Limb (tissue), 2 donors: ENCODE measurements around the gene FKBP9.
"Not testable (repeated sequence)": the region's sequence is repeated elsewhere in the genome, so short reads cannot be mapped to it uniquely, and the experiment has no call there.

ENCODE experiments used
- DNase-seq, 2 donors: peaks; one replicate each; pipeline ENCODE4 v3.0.0-alpha.2; 2016; ENCODE audit errors: extremely low spot score in 2 of 2

Gene FKBP9

DNA sequence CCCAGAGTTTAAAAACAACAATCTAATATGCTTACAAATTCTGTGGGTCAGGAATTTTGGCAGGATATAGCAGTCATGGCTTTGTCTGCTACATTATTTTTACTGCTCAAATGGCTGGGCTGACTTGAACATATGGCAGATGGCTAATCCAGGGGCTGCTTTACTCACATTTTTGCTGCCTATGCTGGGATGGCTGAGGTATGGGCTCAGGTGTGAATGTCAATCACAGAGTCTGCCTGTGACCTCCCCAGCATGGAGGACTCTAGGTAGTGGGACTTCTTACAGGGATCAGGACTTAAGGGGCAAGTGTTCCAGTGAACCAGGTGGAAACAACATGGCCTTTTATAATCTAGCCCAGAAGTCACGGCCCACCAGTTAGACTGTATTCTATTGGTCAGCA is 4.4 kb upstream of the FKBP9 start:
- DNase-seq, result no peak

DNA sequence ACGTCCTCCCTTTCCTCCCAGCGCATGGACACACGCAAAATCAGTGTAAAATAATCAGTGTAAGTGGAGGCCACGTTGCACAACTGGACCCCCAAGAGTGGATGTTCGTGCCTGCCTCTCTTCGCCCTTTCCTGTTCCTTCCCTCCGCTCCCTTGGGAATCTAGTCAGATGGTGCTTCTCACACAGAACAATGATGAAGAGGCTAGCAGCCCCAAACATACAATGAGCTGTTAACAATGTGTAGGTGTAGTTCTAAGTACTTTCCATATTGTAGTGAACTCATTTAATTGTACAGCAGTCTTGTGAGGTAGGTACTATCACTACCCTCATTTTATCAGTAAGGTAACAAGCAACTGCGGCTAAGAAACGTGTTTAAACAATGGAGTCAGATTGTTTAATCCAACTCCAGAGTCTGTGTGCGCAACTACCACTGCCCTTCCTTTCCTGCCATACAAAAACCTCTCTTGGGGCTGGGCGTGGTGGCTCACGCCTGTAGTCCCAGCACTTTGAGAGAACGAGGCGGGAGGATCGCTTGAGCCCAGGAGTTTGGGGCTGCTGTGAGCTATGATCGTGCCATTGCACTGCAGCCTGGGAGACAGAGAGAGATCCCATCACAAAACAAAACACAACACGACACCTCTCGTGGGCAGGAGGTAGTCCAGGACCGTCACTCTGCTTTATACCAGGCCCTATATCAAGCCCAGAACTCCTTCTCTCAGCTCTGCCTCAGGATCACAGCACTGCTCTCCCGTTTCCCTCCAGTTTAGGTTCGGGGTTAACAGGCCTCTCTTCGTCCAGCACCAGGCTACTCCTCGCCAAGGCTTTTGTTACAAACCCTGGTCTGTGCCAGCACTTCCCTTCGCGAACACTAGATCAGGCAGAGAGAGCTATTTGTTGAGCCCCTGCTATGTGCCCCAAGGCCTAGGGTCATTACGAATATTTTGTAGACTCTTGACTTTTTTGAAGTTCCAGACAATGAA is 1.1 kb downstream of the FKBP9 start:
- peak in 1 of 2 donors; percentile 40 for DNase-seq

DNA sequence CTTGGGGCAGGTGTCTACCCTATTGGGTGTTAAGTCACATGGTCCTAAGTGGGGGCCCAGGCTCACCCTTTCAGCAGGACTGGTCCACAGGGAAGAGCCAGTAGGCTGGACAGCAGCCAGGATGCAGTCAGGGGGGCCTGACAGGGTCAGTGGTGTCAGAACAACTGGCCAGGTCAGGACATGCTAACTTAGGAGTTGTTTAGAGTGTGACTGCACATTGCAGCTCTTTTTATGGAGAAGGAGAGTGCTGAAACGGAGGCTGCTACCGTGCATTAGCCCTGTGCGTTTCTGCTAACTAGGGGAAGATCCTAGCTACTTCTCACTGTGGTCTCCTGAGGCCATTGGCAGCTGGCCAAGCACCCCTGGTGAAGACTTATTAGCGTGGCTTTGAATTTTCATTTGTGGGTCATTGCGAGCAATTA is 6.7 kb downstream of the FKBP9 start:
- peak in 1 of 2 donors; percentile 56 for DNase-seq

DNA sequence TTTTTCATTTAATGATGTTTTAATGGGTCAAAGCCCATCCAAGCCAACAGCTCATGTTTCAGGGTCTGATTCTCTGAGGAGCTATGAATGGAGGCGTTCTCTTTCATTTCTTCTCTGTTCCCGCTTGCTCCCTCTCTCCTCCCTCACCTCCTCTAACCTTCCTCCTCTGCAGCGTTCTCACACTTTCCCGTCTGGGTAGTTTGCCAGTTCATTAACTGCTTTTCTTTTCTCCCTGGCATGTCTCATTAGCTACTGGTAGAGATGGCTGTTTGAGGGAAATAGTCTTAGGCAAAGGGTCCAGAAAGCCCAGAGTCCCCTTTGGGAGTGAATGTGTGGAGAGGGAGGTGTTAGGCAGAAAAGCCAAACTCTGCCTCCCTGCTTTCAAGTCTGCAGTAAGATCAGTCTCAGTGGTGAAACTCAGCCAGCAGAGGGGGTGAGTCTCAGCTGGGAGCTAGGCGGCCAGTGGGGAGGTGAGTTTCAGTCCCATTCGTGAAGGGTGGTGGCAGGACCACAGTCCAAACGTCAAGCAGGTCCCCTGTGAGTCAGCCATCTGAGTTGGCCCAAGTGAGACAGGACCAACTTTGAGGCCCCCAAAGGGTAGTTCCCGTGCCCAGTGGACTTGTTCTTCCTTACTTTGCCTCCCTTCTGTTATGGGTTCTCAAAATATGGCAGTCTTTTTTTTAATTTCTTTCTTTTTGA is 7.4 kb downstream of the FKBP9 start:
- peak in 1 of 2 donors; percentile 39 for DNase-seq

DNA sequence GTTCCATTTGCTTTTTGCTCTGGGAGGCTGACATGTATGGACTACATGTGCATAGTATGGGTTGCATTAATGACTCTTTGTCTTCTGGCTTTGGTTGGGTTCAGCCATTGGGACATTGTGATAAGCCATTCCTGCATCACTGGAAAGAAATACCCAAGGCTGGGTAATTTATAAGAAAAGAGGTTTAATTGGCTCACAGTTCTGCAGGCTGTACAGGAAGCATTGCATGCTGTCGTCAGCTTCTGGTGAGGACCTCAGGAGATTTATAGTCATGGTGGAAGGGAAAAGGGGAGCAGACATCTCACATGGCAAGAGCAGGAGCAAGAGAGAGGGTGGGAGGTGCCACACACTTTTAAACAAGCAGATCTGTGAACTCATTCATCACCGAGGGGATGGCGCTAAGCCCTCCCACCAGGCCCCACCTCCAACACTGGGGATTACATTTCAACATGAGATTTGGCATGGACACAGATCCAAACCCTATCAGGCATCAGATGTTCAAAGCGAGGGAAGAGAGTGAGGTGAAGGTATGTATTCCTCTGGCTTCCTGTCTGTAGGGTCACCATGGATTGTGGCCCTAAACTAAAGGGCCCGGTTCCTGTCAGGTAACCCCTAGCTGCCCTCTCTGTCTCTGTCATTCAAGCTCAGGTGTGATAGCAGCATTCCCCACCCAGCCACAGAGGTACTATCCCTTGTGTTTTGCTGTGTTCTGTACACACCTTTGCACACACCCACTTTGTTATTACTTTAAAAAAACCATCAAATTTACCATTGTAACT is 9.4 kb downstream of the FKBP9 start:
- not testable (repeated sequence) for DNase-seq

DNA sequence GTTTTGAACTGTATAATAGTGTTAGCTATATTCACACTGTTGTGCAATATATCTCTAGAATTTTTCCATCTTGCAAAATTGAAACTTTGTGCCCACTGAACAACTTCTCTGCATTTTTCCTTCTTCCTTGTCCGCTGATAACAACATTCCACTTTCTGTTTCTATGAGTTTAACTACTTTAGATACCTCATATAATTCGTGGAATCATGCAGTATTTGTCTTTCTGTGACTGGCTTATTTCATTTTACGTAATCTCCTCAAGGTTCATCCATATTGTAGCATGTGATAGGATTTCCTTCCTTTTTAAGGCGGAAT is 10.0 kb downstream of the FKBP9 start:
- DNase-seq, result not testable (repeated sequence)

DNA sequence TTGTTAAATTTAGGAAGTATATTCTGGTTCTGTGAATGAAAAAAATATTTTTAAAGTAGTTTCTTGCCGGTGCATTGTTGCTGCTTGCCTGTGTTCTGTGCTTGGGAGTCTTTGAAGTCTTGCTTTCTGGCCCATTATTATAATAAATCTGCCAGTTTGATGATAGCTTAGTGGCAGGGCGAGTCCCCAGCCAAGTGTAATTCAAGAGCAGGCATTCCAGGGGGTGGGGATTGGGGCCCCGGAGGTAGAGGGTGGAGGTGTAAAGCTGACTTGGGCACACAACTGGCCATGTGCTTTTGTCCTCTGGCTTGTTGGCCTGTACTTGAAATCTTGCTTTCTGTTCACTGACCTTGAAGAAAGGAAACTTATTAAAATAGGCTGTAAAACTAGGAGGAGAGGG is 14.7 kb downstream of the FKBP9 start:
- not testable (repeated sequence) for DNase-seq

DNA sequence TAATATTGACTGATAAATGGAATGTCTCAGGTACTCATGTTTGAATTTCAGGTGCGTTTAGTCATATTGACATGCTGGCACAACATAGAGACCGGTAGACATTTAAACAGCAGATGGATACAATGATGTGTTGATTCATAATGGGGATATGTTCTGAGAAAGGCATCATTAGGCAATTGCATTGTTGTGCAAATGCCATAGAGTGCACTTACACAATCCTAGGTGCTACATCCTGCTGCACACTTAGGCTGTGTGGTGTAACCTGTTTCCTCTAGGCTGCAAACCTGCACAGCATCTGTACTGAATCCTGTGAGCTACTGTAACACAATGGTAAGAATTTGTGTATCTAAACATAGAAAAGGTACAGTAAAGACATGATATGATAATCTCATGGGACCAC is 19.9 kb downstream of the FKBP9 start:
- not testable (repeated sequence) for DNase-seq

DNA sequence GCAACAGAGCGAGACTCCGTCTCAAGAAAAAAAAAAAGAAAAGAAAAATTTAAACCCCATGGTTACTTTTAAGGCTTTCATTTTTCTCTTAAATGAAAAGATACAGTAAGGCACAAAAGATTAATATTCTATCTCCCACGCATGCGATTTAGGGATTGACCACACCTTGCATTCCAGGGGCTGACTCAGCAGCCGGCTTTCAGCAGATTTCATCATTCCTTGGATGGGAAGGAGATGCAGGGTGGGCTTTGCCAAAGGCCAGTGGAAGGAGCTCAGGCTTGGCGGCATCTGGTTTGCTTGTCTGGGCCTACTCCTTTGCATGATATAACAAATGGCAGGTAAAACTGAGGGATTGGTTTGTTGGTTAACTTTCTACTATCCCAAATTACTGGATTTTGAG is 22.0 kb downstream of the FKBP9 start:
- DNase-seq, result not testable (repeated sequence)

DNA sequence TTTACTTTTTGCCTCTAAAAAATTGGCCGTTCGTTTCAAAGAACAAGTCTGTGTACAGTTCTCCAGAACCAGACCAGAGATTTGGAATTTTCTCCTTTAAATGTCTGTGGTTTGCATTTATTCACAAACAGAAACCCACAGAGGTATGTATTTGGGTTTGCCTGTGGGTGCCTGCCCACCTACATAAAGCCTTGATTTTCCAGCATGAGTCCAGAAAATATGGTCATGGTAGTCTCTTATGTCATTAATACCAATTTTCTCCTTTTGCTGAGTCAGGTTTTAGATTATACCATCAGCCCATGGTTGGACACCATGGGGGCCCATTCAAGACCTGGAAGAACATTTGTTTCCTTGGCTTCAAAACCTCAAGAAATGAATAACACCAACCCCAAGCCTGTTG is 22.7 kb downstream of the FKBP9 start:
- not testable (repeated sequence) for DNase-seq

DNA sequence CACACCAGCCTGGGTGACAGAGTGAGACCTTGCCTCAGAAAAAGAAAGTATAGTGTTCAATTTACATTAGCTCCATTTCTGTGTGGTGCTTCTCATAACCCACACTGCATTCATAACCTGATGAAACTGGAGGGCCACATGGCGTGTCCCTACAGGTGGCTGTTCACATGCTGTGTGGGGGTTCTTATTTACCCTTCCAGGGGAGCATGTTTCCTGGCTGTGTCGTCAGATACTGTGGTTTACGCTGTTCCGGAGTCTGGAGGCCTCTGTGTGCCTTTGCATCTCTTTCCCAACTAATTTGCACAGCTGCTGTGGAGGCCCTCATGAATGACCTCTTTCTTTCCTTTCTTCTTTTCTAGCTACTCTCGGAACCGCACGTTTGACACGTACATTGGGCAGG is 30.9 kb downstream of the FKBP9 start:
- not testable (repeated sequence) for DNase-seq

DNA sequence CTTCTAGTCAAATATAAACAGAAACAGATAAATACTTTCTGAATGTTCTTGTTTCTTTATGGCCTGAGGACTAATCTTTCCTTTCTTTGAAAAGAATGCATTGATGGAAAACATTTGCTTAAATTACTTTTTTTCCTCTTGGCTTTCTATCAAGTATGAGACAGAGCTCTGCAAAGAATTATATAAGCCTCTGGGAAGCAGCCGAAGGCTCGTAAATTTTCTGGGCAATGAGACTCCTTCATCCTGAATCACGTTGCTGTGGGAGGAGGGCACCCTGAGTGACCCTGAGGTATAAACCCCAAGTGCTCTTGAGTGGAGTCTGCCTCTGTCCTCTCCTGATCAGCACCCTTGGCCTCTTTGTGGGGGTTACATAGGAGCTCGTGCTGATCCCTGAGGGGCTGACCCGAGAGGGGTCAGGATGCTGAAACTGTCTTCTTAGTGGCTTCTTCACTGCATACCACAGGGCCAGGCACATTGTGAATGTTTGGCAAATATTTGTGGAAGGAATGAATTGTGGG is 33.9 kb downstream of the FKBP9 start:
- DNase-seq, result peak; percentile 27 to 34

DNA sequence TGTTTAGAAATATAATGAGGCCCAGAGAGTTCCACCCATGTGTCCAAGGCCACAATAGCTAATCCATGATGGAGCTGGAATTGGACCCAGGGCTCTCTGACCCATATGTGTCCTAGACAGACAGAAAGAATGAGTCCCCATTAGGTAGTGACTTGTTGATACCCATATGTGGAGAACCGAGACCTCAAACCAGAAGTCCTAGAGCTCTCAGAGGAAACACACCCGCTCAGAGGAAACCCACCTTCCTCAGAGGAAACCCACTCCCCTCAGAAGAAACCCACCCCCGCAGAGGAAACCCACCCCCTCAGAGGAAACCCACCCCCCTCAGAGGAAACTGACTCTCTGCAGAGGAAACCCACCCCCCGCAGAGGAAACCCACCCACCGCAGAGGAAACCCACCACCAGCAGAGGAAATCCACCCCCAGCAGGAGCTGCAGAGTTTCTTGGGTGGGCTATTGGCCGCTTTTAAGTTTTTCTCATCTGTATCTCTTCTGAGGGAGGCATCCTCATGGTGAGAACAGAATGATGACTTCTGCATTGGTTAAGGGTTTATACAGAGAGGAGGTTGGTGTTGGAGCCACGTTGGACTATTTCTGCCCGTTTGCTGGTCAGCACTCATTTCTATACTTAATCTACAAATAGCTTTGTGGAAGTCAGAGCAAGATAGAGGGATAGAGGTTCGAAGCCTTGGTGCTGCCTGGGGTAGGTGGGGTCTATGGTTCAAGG is 34.9 kb downstream of the FKBP9 start:
- DNase-seq, result not testable (repeated sequence)

DNA sequence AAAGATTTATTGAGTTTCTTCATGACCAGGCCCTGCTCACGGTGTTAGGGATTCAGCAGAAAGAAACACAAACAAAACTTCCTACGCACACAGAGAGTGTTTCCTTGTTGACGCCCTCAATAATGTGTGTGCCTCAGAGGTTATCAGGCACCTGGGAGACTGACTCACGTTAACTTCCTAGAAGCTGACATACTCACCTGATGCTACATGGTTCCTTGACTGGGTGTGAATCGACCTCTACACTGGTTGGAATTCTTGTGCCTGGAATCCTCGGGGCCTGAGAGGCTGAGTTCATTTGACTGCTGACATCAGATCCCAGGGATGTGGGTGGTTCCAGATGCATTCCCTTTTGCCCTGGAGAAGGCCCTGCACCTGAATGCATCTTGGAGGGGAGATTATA is 35.5 kb downstream of the FKBP9 start:
- DNase-seq, result not testable (repeated sequence)

DNA sequence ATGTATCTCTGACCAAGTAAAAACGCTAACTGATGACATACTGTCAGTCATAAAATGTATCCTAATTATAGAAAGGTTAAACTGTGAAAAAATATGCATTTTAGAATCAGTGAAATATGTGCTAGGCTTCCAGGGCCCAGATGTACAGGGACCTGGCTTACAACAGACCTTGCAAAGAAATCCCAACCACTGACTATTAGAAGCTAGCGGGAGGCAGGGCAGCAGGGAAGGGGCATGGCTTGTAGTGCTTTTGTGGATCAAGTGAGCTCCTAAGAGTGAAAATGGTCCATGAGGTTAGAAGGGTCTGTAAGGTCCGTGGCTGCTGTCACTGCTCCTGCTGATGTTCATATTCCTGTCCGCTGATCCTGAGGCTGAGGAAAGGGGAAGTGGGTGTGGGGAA is 40.7 kb downstream of the FKBP9 start:
- DNase-seq, result not testable (repeated sequence)

DNA sequence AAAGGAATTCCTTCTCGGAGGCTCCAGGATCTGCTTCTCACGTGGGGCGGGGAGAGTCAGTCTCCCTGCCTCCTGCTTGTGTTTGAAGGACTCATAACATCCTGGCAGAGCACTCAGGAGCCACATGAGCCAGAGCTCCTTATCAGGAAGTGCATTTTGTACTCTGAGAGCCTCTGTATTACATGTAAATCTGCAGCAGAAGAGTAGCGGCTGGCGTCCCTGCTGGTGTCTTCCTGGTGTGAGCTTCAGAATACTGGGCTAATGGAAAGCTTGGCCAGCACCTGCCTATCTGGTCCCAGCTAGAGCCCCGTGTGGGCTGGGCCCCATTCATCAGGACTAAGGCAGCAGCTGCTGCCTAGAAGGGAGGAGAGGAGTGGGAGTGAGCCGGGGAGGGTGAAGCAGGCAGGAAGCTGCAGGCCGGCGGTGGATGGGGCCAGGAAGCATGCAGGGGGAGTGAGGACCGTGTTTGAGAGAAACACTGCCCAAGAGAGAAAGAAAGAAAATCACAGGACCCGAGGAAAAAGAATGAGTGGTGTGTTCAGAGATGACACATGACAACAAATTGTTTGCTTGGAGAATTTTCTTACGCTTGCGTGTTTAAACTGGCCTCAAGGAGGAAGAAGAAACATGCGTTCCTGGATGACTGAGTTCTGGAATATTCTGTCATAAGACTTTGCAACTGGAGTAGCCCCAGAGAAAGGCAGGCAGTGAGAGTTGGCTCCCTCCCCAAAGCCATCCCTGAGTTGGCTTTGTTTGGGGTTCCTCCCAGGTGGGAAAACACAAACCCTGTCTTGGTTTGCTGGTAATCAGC is 41.3 kb downstream of the FKBP9 start:
- DNase-seq, result peak; percentile 38 to 62

DNA sequence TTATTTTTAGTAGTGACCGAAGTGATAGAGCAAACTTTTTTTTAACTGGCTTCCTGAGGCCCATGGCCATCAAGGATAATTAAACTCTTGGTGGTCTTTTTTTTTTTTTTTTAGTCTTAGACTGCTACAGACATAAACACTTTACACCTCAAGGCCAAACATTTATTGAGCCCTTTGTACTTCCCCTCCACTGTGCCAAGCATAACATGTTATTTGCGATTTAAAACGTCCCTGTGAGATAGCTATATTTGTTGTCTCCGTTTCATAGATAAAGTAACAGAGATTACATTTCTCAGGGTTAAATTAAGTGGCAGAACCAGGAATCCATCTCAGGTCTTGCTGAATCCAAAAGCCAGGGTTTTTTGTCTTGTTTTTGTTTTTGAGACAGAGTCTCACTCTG is 42.1 kb downstream of the FKBP9 start:
- DNase-seq, result not testable (repeated sequence)

DNA sequence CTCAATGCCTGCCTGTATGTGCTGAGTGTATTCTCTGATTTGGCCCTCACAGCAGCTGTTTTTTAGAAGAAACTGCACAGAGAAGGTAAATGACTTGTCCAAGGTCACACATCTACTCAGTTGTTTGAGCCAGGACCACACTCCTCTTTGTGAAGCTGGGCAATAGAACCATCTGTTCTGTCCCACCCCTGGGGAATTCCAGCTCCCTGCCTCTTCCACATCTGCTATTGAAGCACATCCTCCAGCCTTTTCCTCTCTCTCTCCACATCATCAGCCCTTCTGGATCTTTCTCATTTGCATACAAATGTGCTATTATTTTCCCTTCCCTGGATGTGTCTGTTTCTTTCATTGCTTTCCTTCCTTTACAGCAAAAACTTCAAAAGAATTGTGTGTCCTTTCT is 45.9 kb downstream of the FKBP9 start:
- not testable (repeated sequence) for DNase-seq

DNA sequence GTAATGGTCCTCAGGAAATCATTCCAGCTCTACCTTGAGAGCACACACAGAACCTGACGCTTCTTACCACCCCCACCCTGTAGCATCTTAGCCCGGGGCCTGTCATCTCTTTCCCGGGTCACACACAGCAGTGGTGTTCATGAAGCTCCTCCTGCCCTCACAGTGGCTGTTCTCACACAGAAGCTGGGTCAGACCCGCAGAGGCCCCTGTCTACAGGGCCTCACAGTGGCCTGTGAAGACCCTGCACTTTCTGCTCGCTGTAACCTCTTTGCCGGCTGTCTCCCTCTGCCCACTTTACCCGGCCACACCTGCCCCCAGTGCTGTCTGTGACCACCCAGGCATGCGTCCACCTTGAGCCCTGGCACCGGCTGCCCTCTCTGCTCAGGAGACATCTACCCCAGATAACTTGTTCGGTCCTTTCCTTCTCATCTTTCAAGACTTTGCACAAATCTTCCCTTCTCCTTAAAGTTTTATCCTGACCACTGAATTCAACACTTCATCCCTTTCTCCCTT is 46.9 kb downstream of the FKBP9 start:
- not testable (repeated sequence) for DNase-seq

DNA sequence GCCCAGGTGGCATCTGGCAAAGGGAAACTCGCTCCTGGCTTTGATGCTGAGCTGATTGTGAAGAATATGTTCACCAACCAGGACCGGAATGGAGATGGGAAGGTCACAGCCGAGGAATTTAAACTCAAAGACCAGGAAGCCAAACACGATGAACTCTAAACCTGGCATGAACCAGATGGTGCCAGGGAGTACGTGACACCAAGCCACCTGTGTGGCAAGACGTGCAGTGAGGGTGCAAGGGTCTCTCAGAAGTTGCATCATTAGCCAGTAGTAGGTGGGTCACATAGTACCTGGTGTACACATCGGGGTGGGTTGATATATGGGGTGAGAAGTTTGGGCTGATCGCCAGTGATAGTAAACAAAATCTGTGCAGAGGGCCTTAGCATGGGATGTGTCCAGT is 48.0 kb downstream of the FKBP9 start:
- DNase-seq, result not testable (repeated sequence)
